ENCODE measurements around the gene ATP23.

Gene ATP23

GRCh38 chr12:57989838-57990237 is 48.5 kb downstream of the ATP23 start:
- H4K20me1 ChIP-seq (ENCODE audit: insufficient read depth, low read length): no peaks in the 10 kb centered on the region
- H3K27me3 ChIP-seq (ENCODE audit: low read depth, low read length): no peaks in the 10 kb centered on the region
- no peaks in the 10 kb centered on the region for H3K36me3 ChIP-seq (replicated peaks; ENCODE audit: low read depth, low read length)
- H3K79me2 ChIP-seq (ENCODE audit: low read length): no peaks in the 10 kb centered on the region
- no peak overlapping the region for H3K4me3 ChIP-seq (ENCODE audit: low read length)
- TF ChIP-seq EZH2phosphoT487 (IDR thresholded peaks at IDR 0.05; ENCODE audit: low read depth): no peak
- no peak for TF ChIP-seq CTCF (IDR thresholded peaks at IDR 0.05; ENCODE audit: low read depth, low read length)
- no peak overlapping the region for H3K9ac ChIP-seq (ENCODE audit: low read length)
- no peak overlapping the region for H3K27ac ChIP-seq (ENCODE audit: low read length)
- H2AFZ ChIP-seq (ENCODE audit: low read depth, low read length): no peak overlapping the region
- H3K4me1 ChIP-seq (ENCODE audit: low read length): no peaks in the 10 kb centered on the region
- H3K4me2 ChIP-seq (ENCODE audit: low read length): no peak overlapping the region
- H3K9me3 ChIP-seq (ENCODE audit: insufficient read depth, low read length): no peaks in the 10 kb centered on the region

GRCh38 chr12:57990241-57990883 is 49.0 kb downstream of the ATP23 start:
- H2AFZ ChIP-seq (ENCODE audit: low read depth, low read length): no peak overlapping the region
- no peaks in the 10 kb centered on the region for H4K20me1 ChIP-seq (ENCODE audit: insufficient read depth, low read length)
- no peaks in the 10 kb centered on the region for H3K36me3 ChIP-seq (replicated peaks; ENCODE audit: low read depth, low read length)
- H3K9ac ChIP-seq (ENCODE audit: low read length): no peak overlapping the region
- no peak overlapping the region for H3K4me3 ChIP-seq (ENCODE audit: low read length)
- no peaks in the 10 kb centered on the region for H3K79me2 ChIP-seq (ENCODE audit: low read length)
- no peaks in the 10 kb centered on the region for H3K9me3 ChIP-seq (ENCODE audit: insufficient read depth, low read length)
- H3K4me1 ChIP-seq (ENCODE audit: low read length): no peaks in the 10 kb centered on the region
- no peak overlapping the region for H3K4me2 ChIP-seq (ENCODE audit: low read length)
- no peak overlapping the region for H3K27ac ChIP-seq (ENCODE audit: low read length)
- H3K27me3 ChIP-seq (ENCODE audit: low read depth, low read length): no peaks in the 10 kb centered on the region
- TF ChIP-seq CTCF (IDR thresholded peaks at IDR 0.05; ENCODE audit: low read depth, low read length) (no peak), EZH2phosphoT487 (IDR thresholded peaks at IDR 0.05; ENCODE audit: low read depth) (no peak)

DNA sequence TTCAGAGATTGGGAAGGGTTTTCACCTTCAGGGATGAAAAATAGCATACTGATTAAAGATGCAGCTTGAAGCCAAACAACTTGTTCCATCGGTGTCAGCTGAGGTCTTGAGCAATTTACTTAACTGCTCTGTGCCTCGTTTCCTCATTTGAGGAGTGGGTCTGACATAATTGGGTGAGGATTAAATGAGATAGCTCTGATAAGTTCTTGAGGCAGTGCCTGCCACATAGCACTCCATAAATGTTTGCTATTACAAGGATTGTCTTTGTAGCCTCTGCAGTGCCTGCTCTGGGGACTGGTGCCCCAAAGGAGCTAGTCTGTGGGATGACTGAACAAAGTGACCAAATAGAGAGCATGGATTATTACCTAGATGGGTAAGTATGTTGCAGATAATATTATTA is 50.6 kb downstream of the ATP23 start:
- Histone ChIP-seq H3K79me2 (ENCODE audit: low read length) (no peaks in the 10 kb centered on the region), H3K4me1 (ENCODE audit: low read length) (no peaks in the 10 kb centered on the region), H3K4me2 (ENCODE audit: low read length) (no peak overlapping the region), H3K9ac (ENCODE audit: low read length) (no peak overlapping the region), H4K20me1 (ENCODE audit: insufficient read depth, low read length) (no peaks in the 10 kb centered on the region), H3K9me3 (ENCODE audit: insufficient read depth, low read length) (no peaks in the 10 kb centered on the region), H3K27ac (ENCODE audit: low read length) (no peak overlapping the region), H2AFZ (ENCODE audit: low read depth, low read length) (no peak overlapping the region), H3K27me3 (ENCODE audit: low read depth, low read length) (no peaks in the 10 kb centered on the region), H3K4me3 (ENCODE audit: low read length) (no peak overlapping the region), H3K36me3 (replicated peaks; ENCODE audit: low read depth, low read length) (no peaks in the 10 kb centered on the region)
- TF ChIP-seq EZH2phosphoT487 (IDR thresholded peaks at IDR 0.05; ENCODE audit: low read depth): no peak
- no peak for TF ChIP-seq CTCF (IDR thresholded peaks at IDR 0.05; ENCODE audit: low read depth, low read length)

DNA sequence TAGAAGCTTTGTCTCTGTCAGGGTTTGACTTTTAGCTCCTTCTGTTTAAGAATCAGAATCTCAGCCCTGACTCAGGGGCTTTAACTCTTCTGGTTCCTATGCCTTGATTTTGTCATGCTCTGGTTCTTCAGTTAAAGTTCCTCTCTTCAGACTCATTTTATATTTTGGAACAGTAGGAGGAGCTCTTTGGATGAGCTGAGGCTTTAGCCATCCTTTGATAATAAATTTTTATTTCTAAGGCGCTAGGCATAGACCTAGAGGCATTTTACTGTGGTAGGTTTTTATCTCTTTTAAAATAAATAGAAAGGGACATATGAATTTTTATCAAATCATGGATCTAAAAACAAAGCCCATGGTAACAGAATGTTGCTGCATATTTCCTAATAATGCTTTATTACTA is 51.7 kb downstream of the ATP23 start:
- Histone ChIP-seq H3K4me2 (ENCODE audit: low read length) (no peak overlapping the region), H3K79me2 (ENCODE audit: low read length) (no peaks in the 10 kb centered on the region), H3K9ac (ENCODE audit: low read length) (no peak overlapping the region), H3K36me3 (replicated peaks; ENCODE audit: low read depth, low read length) (no peaks in the 10 kb centered on the region), H2AFZ (ENCODE audit: low read depth, low read length) (no peak overlapping the region), H3K27ac (ENCODE audit: low read length) (no peak overlapping the region), H4K20me1 (ENCODE audit: insufficient read depth, low read length) (no peaks in the 10 kb centered on the region), H3K27me3 (ENCODE audit: low read depth, low read length) (no peaks in the 10 kb centered on the region), H3K9me3 (ENCODE audit: insufficient read depth, low read length) (no peaks in the 10 kb centered on the region), H3K4me3 (ENCODE audit: low read length) (no peak overlapping the region), H3K4me1 (ENCODE audit: low read length) (no peaks in the 10 kb centered on the region)
- TF ChIP-seq EZH2phosphoT487 (IDR thresholded peaks at IDR 0.05; ENCODE audit: low read depth): no peak

Measured in OCI-LY3 (cell line).